Chondrocyte (in vitro differentiated cells): ENCODE results near the gene TSC22D3. TPM values are rescaled to one million over a fixed set of nuclear protein-coding genes. Genes with fewer than 3 reads are reported as not detected.

Source experiments
- DNase-seq: peaks from one replicate; pipeline ENCODE4 v3.0.0; 2021; ENCODE audit warnings: mixed read lengths, low spot score
- H3K27ac Mint-ChIP-seq: one replicate; pipeline ENCODE4 v1.8.0; 2021; ENCODE audit warnings: mild to moderate bottlenecking, moderate library complexity, mixed read lengths; ENCODE audit not compliant: unreplicated experiment
- H3K27me3 Mint-ChIP-seq: 2 replicates; pipeline ENCODE4 v1.8.0; 2021; ENCODE audit warnings: low read depth, mixed read lengths
- H3K36me3 Mint-ChIP-seq: 2 replicates; pipeline ENCODE4 v1.8.0; 2021; ENCODE audit warnings: low read depth, mixed read lengths
- H3K4me1 Mint-ChIP-seq: 2 replicates; pipeline ENCODE4 v1.8.0; 2021; ENCODE audit warnings: low read depth, mild to moderate bottlenecking, mixed read lengths
- H3K4me3 Mint-ChIP-seq: one replicate; pipeline ENCODE4 v1.8.0; 2021; ENCODE audit warnings: mild to moderate bottlenecking, moderate library complexity, mixed read lengths; ENCODE audit not compliant: unreplicated experiment
- H3K9me3 Mint-ChIP-seq: 2 replicates; pipeline ENCODE4 v1.8.0; 2021; ENCODE audit warnings: low read depth, mixed read lengths
- CTCF ChIP-seq: fragments of 200-600 bp; sonication (generic); IDR thresholded peaks from 2 replicates; pipeline ENCODE4 v1.5.0; 2021; ENCODE audit warnings: antibody characterized with exemption, mild to moderate bottlenecking, moderate library complexity
- total RNA-seq: library from RNA; stranded (reverse); gene quantifications from 3 replicates; pipeline ENCODE4 v1.2.1, GENCODE V29; 2021

The TSC22D3 gene
- total RNA-seq, 1 donor from 2014 or later, result 191 TPM

- TF ChIP-seq CTCF, result no peak
- H3K4me1 Mint-ChIP-seq, result peaks cover 3% of the 10 kb centered on the region
- no peak for DNase-seq
- H3K27me3 Mint-ChIP-seq, result no peaks in the 10 kb centered on the region
- no peak overlapping the region for H3K4me3 Mint-ChIP-seq
- H3K27ac Mint-ChIP-seq, result no peak overlapping the region
- peaks cover 3% of the 10 kb centered on the region for H3K36me3 Mint-ChIP-seq
- H3K9me3 Mint-ChIP-seq, result no peaks in the 10 kb centered on the region
Measured at GRCh38 chrX:107760304-107761077, 15.1 kb downstream of the TSC22D3 start.

GRCh38 chrX:107758231-107758766 is 17.3 kb downstream of the TSC22D3 start:
- Mint-ChIP-seq H3K4me3 (no peak overlapping the region), H3K27ac (no peak overlapping the region), H3K4me1 (no peaks in the 10 kb centered on the region), H3K9me3 (no peaks in the 10 kb centered on the region), H3K36me3 (peaks cover 3% of the 10 kb centered on the region), H3K27me3 (no peaks in the 10 kb centered on the region)
- DNase-seq, result no peak
- no peak for TF ChIP-seq CTCF

- no peak overlapping the region for H3K4me3 Mint-ChIP-seq
- peaks cover 13% of the 10 kb centered on the region for H3K4me1 Mint-ChIP-seq
- peaks cover 3% of the 10 kb centered on the region for H3K36me3 Mint-ChIP-seq
- no peaks in the 10 kb centered on the region for H3K27me3 Mint-ChIP-seq
- TF ChIP-seq CTCF, result no peak
- DNase-seq, result no peak
- no peaks in the 10 kb centered on the region for H3K9me3 Mint-ChIP-seq
- no peak overlapping the region for H3K27ac Mint-ChIP-seq
Measured at GRCh38 chrX:107755721-107756120, 19.9 kb downstream of the TSC22D3 start.

GRCh38 chrX:107753187-107753586 is 22.4 kb downstream of the TSC22D3 start:
- Mint-ChIP-seq H3K27ac (no peak overlapping the region), H3K4me3 (no peak overlapping the region), H3K9me3 (no peaks in the 10 kb centered on the region), H3K36me3 (no peaks in the 10 kb centered on the region), H3K27me3 (no peaks in the 10 kb centered on the region), H3K4me1 (peaks cover 18% of the 10 kb centered on the region)
- TF ChIP-seq CTCF, result no peak
- DNase-seq, result no peak

GRCh38 chrX:107752714-107753113 is 22.9 kb downstream of the TSC22D3 start:
- TF ChIP-seq CTCF, result no peak
- no peak for DNase-seq
- Mint-ChIP-seq H3K36me3 (no peaks in the 10 kb centered on the region), H3K4me1 (peaks cover 22% of the 10 kb centered on the region), H3K9me3 (no peaks in the 10 kb centered on the region), H3K4me3 (no peak overlapping the region), H3K27me3 (no peaks in the 10 kb centered on the region), H3K27ac (no peak overlapping the region)
